GM19324 (cell line): Measurements from ENCODE around the gene RABGAP1L.
"Not testable (repeated sequence)": the region's sequence is repeated elsewhere in the genome, so short reads cannot be mapped to it uniquely, and the experiment has no call there.

ENCODE experiments used
- ATAC-seq: cut with Tn5 transposase; IDR thresholded peaks from one replicate; pipeline ENCODE4 v1.9.1; 2021; ENCODE audit warnings: mild to moderate bottlenecking, moderate library complexity; ENCODE audit not compliant: unreplicated experiment, low FRiP score

Gene RABGAP1L

GRCh38 chr1:174892016-174892415, 732.7 kb downstream of the RABGAP1L start:
- no peak for ATAC-seq

GRCh38 chr1:174894117-174894762, 734.9 kb downstream of the RABGAP1L start:
- no peak for ATAC-seq

GRCh38 chr1:174895610-174896009, 736.3 kb downstream of the RABGAP1L start:
- ATAC-seq = not testable (repeated sequence)

- no peak for ATAC-seq
These were observed 738.9 kb downstream of the RABGAP1L start for GRCh38 chr1:174898102-174898797.

GRCh38 chr1:174900317-174900716, 741.0 kb downstream of the RABGAP1L start:
- no peak for ATAC-seq

GRCh38 chr1:174902531-174903099, 743.3 kb downstream of the RABGAP1L start:
- ATAC-seq = no peak

- no peak for ATAC-seq
These were observed 752.3 kb downstream of the RABGAP1L start for GRCh38 chr1:174911606-174912005.

GRCh38 chr1:174912264-174912663, 752.9 kb downstream of the RABGAP1L start:
- ATAC-seq = no peak

GRCh38 chr1:174913225-174913903, 754.0 kb downstream of the RABGAP1L start:
- no peak for ATAC-seq

- no peak for ATAC-seq
These were observed 755.7 kb downstream of the RABGAP1L start for GRCh38 chr1:174914991-174915390.

- ATAC-seq = no peak
These were observed 757.5 kb downstream of the RABGAP1L start for GRCh38 chr1:174916846-174917245.

- ATAC-seq = no peak
These were observed 760.8 kb downstream of the RABGAP1L start for GRCh38 chr1:174920093-174920492.

GRCh38 chr1:174922121-174922520, 762.8 kb downstream of the RABGAP1L start:
- no peak for ATAC-seq

- ATAC-seq = no peak
These were observed 764.5 kb downstream of the RABGAP1L start for GRCh38 chr1:174923820-174924219.

- ATAC-seq = no peak
These were observed 769.2 kb downstream of the RABGAP1L start for GRCh38 chr1:174928541-174928940.

- ATAC-seq = no peak
These were observed 771.9 kb downstream of the RABGAP1L start for GRCh38 chr1:174931214-174931613.

GRCh38 chr1:174932587-174932986, 773.3 kb downstream of the RABGAP1L start:
- ATAC-seq = no peak

GRCh38 chr1:174935961-174936727, 776.8 kb downstream of the RABGAP1L start:
- no peak for ATAC-seq

- no peak for ATAC-seq
These were observed 779.1 kb downstream of the RABGAP1L start for GRCh38 chr1:174938281-174939007.
